ENCODE results near the gene FYCO1. TPM values are rescaled to one million over a fixed set of nuclear protein-coding genes. Genes with fewer than 3 reads are reported as not detected.
A peak's percentile ranks its signal among the peaks of the same experiment; 100 is the strongest.

FYCO1 gene
- total and polyA plus RNA-seq, 4 experiments from 2014 or later: 0.73 to 43.3 (median 26.6) TPM

DNA sequence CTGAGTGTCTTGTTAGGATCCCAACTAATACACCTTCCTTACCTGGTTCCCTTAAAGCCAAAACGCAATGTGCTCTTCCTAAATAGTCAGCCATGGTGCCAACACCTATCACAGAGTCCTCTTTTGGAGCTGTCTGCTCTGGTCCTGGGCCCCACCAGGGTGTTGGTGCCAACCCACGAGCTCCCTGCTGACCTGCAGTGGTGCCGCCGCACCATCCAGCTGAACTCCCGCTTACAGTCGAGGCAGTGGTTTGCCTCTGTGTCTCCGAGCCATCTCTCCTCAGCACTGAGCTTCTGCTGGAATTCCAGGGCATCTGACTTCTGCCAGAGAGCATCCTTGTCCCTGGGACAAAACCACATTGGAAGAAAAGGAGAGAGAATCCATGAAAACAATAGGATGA is 36.4 kb downstream of the FYCO1 start:
- H3K27ac Mint-ChIP-seq: peak overlapping the region in 3 of 7 donors; percentile 32 to 55 (median 42)
- DNase-seq: no peak
- H3K27me3 Mint-ChIP-seq: no peaks in the 10 kb centered on the region
- no peak overlapping the region for H3K27ac ChIP-seq (ENCODE audit: low read depth, low read length)
- H3K36me3 Mint-ChIP-seq: peaks cover 82 to 97% of the 10 kb centered on the region in 2 donors
- H3K9me3 Mint-ChIP-seq: no peaks in the 10 kb centered on the region
- peaks cover 14 to 55% (median 42%) of the 10 kb centered on the region in 4 donors for H3K4me1 Mint-ChIP-seq
- no peak overlapping the region for H3K4me3 Mint-ChIP-seq
- CTCF ChIA-PET (ENCODE audit: partially characterized antibody): interaction anchor here (2.0 to 14.1 kb wide), 3 partner anchors 8 to 119 kb away, joined by 9 to 153 read pairs (median 153); partner anchors contain the start of gene CXCR6
- peaks cover 72% of the 10 kb centered on the region for H3K36me3 ChIP-seq (ENCODE audit: insufficient read depth, low read length)
- H3K27me3 ChIP-seq (ENCODE audit: insufficient read depth, low read length): no peaks in the 10 kb centered on the region
- no peaks in the 10 kb centered on the region for H3K9me3 ChIP-seq (ENCODE audit: control insufficient read depth in 1 of 2, low read length in 2 of 2)
- H3K4me1 ChIP-seq (ENCODE audit: insufficient read depth, low read length): peaks cover 33% of the 10 kb centered on the region
- POLR2A ChIA-PET (ENCODE audit: partially characterized antibody): interaction anchor here (0.6 to 2.7 kb wide), 3 partner anchors 16 to 35 kb away, joined by 3 to 12 read pairs (median 8); partner anchors contain the start of gene CXCR6
- H3K4me3 ChIP-seq (ENCODE audit: low read length in 2 of 2): no peak overlapping the region
- intact Hi-C loops (cut with micrococcal nuclease): no loop called here

DNA sequence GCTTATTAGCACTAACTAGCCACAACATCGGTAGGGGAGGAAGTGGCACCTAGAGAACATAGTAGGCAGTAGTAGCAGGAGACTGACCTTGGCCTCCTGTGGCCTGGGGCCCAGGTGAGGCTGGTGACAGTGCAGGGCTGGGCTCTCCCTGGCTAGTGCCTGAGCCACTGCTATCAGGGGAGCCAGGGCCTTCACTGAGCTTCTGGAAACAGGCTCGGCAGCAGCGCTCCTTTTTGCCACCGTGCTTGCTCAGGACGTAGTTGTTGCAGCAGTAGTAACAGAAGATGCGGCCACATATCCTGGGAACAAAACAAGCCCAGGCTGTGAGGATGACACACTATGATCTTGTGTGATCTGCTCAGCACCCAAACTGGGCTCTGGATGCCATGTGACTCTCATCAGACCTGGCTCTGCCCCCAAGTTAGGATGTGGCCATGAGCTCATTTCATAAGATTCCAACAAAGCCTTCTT is 37.3 kb downstream of the FYCO1 start:
- Histone ChIP-seq H3K27me3 (ENCODE audit: insufficient read depth, low read length) (no peaks in the 10 kb centered on the region), H3K4me3 (ENCODE audit: low read length in 2 of 2) (no peak overlapping the region), H3K27ac (ENCODE audit: low read depth, low read length) (peak overlapping the region; percentile 4), H3K9me3 (ENCODE audit: control insufficient read depth in 1 of 2, low read length in 2 of 2) (no peaks in the 10 kb centered on the region), H3K36me3 (ENCODE audit: insufficient read depth, low read length) (peaks cover 80% of the 10 kb centered on the region), H3K4me1 (ENCODE audit: insufficient read depth, low read length) (peaks cover 25% of the 10 kb centered on the region)
- POLR2A ChIA-PET (ENCODE audit: partially characterized antibody): interaction anchor here (0.6 to 2.7 kb wide), 7 partner anchors 8 to 36 kb away, joined by 3 to 12 read pairs (median 5); partner anchors contain the start of gene CXCR6
- CTCF ChIA-PET (ENCODE audit: partially characterized antibody): interaction anchor here (1.3 to 14.1 kb wide), 4 partner anchors 9 to 120 kb away, joined by 5 to 153 read pairs (median 79); partner anchors contain the start of gene CXCR6
- no peak for DNase-seq
- H3K27ac Mint-ChIP-seq: peak overlapping the region in 4 of 7 donors; percentile 3 to 66 (median 26)
- peaks cover 83 to 97% of the 10 kb centered on the region in 2 donors for H3K36me3 Mint-ChIP-seq
- H3K9me3 Mint-ChIP-seq: no peaks in the 10 kb centered on the region
- peaks cover 8 to 55% (median 33%) of the 10 kb centered on the region in 4 donors for H3K4me1 Mint-ChIP-seq
- intact Hi-C loops (cut with micrococcal nuclease): no loop called here
- H3K4me3 Mint-ChIP-seq: peak overlapping the region in 1 of 8 donors; percentile 25
- H3K27me3 Mint-ChIP-seq: no peaks in the 10 kb centered on the region

DNA sequence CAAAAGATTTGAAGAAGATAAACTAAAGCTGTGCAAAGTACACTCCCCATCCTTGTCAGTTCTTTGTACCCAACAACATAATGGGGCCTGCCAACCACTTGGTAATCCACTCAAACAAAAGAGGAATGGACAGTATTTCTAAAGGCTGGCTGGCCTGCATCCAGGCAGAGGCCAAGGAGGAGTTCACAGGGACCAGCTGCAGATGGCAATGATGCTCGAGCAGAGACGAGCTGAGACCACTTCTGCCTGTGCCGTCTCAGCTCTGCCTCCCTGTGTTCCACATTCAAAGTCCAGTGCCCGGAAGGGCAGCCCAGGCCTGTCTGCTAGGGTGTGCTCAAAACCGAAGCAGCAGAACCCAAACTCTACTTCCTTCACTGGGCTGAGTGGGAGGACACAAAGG is 38.0 kb downstream of the FYCO1 start:
- intact Hi-C loops (cut with micrococcal nuclease): no loop called here
- no peak overlapping the region for H3K4me3 Mint-ChIP-seq
- peak overlapping the region in 2 of 7 donors; percentile 7 to 48 for H3K27ac Mint-ChIP-seq
- Histone ChIP-seq H3K36me3 (ENCODE audit: insufficient read depth, low read length) (peaks cover 88% of the 10 kb centered on the region), H3K4me3 (ENCODE audit: low read length in 2 of 2) (no peak overlapping the region), H3K27ac (ENCODE audit: low read depth, low read length) (peak overlapping the region; percentile 4), H3K27me3 (ENCODE audit: insufficient read depth, low read length) (no peaks in the 10 kb centered on the region), H3K9me3 (ENCODE audit: control insufficient read depth in 1 of 2, low read length in 2 of 2) (no peaks in the 10 kb centered on the region), H3K4me1 (ENCODE audit: insufficient read depth, low read length) (peaks cover 17% of the 10 kb centered on the region)
- ChIA-PET POLR2A (ENCODE audit: partially characterized antibody) (interaction anchor here (0.8 to 2.7 kb wide), 7 partner anchors 10 to 110 kb away, joined by 3 to 12 read pairs (median 5); partner anchors contain the start of gene CXCR6), CTCF (ENCODE audit: partially characterized antibody) (interaction anchor here (1.1 to 14.1 kb wide), 6 partner anchors 9 to 298 kb away, joined by 3 to 153 read pairs (median 5); partner anchors contain the start of gene CXCR6)
- no peaks in the 10 kb centered on the region for H3K9me3 Mint-ChIP-seq
- H3K4me1 Mint-ChIP-seq: peaks cover 5 to 55% (median 28%) of the 10 kb centered on the region in 4 donors
- H3K36me3 Mint-ChIP-seq: peaks cover 83 to 97% of the 10 kb centered on the region in 2 donors
- no peak for DNase-seq
- no peaks in the 10 kb centered on the region for H3K27me3 Mint-ChIP-seq

GRCh38 chr3:45955706-45956105 is 39.9 kb downstream of the FYCO1 start:
- Mint-ChIP-seq H3K4me1 (peaks cover 12 to 58% (median 30%) of the 10 kb centered on the region in 4 donors), H3K27ac (no peak overlapping the region)

GRCh38 chr3:45955017-45955647 is 40.5 kb downstream of the FYCO1 start:
- H3K4me3 Mint-ChIP-seq: no peak overlapping the region
- no peaks in the 10 kb centered on the region for H3K9me3 Mint-ChIP-seq
- peak overlapping the region in 2 of 7 donors; percentile 11 to 32 for H3K27ac Mint-ChIP-seq
- no peaks in the 10 kb centered on the region for H3K9me3 ChIP-seq (ENCODE audit: control insufficient read depth in 1 of 2, low read length in 2 of 2)
- ChIA-PET POLR2A (ENCODE audit: partially characterized antibody) (no interaction called here), CTCF (ENCODE audit: partially characterized antibody) (interaction anchor here (0.9 kb wide), 1 partner anchor 534 kb away, joined by 3 read pairs; no protein-coding TSS in a partner anchor)
- DNase-seq: no peak
- H3K27me3 ChIP-seq (ENCODE audit: insufficient read depth, low read length): no peaks in the 10 kb centered on the region
- H3K4me3 ChIP-seq (ENCODE audit: low read length in 2 of 2): no peak overlapping the region
- no peak overlapping the region for H3K27ac ChIP-seq (ENCODE audit: low read depth, low read length)
- H3K27me3 Mint-ChIP-seq: no peaks in the 10 kb centered on the region
- peaks cover 85 to 92% of the 10 kb centered on the region in 2 donors for H3K36me3 Mint-ChIP-seq
- intact Hi-C loops (cut with micrococcal nuclease): no loop called here
- peaks cover 82% of the 10 kb centered on the region for H3K36me3 ChIP-seq (ENCODE audit: insufficient read depth, low read length)
- peaks cover 15 to 62% (median 34%) of the 10 kb centered on the region in 4 donors for H3K4me1 Mint-ChIP-seq
- peaks cover 27% of the 10 kb centered on the region for H3K4me1 ChIP-seq (ENCODE audit: insufficient read depth, low read length)

More at GRCh38 chr3:45955706-45956105, 39.9 kb downstream of the FYCO1 start:
- Histone ChIP-seq H3K36me3 (ENCODE audit: insufficient read depth, low read length) (peaks cover 85% of the 10 kb centered on the region), H3K9me3 (ENCODE audit: control insufficient read depth in 1 of 2, low read length in 2 of 2) (no peaks in the 10 kb centered on the region), H3K4me1 (ENCODE audit: insufficient read depth, low read length) (peaks cover 21% of the 10 kb centered on the region), H3K4me3 (ENCODE audit: low read length in 2 of 2) (no peak overlapping the region), H3K27me3 (ENCODE audit: insufficient read depth, low read length) (no peaks in the 10 kb centered on the region), H3K27ac (ENCODE audit: low read depth, low read length) (no peak overlapping the region)
- no peak overlapping the region for H3K4me3 Mint-ChIP-seq
- DNase-seq: no peak
- H3K36me3 Mint-ChIP-seq: peaks cover 85 to 94% of the 10 kb centered on the region in 2 donors
- no peaks in the 10 kb centered on the region for H3K9me3 Mint-ChIP-seq
- ChIA-PET CTCF (ENCODE audit: partially characterized antibody) (interaction anchor here (0.9 kb wide), 1 partner anchor 533 kb away, joined by 3 read pairs; no protein-coding TSS in a partner anchor), POLR2A (ENCODE audit: partially characterized antibody) (interaction anchor here (1.0 kb wide), 1 partner anchor 9 kb away, joined by 3 read pairs; no protein-coding TSS in a partner anchor)
- H3K27me3 Mint-ChIP-seq: no peaks in the 10 kb centered on the region
- intact Hi-C loops (cut with micrococcal nuclease): no loop called here

- ChIA-PET CTCF (ENCODE audit: partially characterized antibody) (interaction anchor here (0.8 to 4.8 kb wide), 4 partner anchors 11 to 124 kb away, joined by 3 to 37 read pairs (median 20); partner anchors contain the start of gene CXCR6), POLR2A (ENCODE audit: partially characterized antibody) (interaction anchor here (4.9 to 18.1 kb wide), 2 partner anchors 12 to 40 kb away, joined by 60 to 195 read pairs; partner anchors contain the start of gene FYCO1)
- no peak for DNase-seq
- no peak overlapping the region for H3K4me3 Mint-ChIP-seq
- peaks cover 20 to 71% (median 40%) of the 10 kb centered on the region in 4 donors for H3K4me1 Mint-ChIP-seq
- Histone ChIP-seq H3K4me3 (ENCODE audit: low read length in 2 of 2) (no peak overlapping the region), H3K36me3 (ENCODE audit: insufficient read depth, low read length) (peaks cover 82% of the 10 kb centered on the region), H3K4me1 (ENCODE audit: insufficient read depth, low read length) (peaks cover 35% of the 10 kb centered on the region), H3K27ac (ENCODE audit: low read depth, low read length) (no peak overlapping the region), H3K9me3 (ENCODE audit: control insufficient read depth in 1 of 2, low read length in 2 of 2) (no peaks in the 10 kb centered on the region), H3K27me3 (ENCODE audit: insufficient read depth, low read length) (no peaks in the 10 kb centered on the region)
- no peaks in the 10 kb centered on the region for H3K9me3 Mint-ChIP-seq
- peaks cover 85 to 89% of the 10 kb centered on the region in 2 donors for H3K36me3 Mint-ChIP-seq
- peak overlapping the region in 2 of 7 donors; percentile 46 to 78 for H3K27ac Mint-ChIP-seq
- no peaks in the 10 kb centered on the region for H3K27me3 Mint-ChIP-seq
- intact Hi-C loops (cut with micrococcal nuclease): no loop called here
Observed at GRCh38 chr3:45954306-45954705, 41.3 kb downstream of the FYCO1 start.
